Transverse colon (tissue), 4 donors: ENCODE measurements around the gene OR6B3. TPM values are rescaled to one million over a fixed set of nuclear protein-coding genes. Genes with fewer than 3 reads are reported as not detected.

ENCODE experiments used
- DNase-seq: peaks from one replicate; pipeline ENCODE4 v3.0.0-alpha.2; 2019
- H3K27ac ChIP-seq, 4 donors: fragments of 200-600 bp; sonication (generic); 2 replicates each; pipeline ENCODE4 v1.5.1; 2016 to 2018; ENCODE audit warnings: inconsistent platforms in 4 of 4
- H3K27me3 ChIP-seq: fragments of 200-600 bp; sonication (generic); 2 replicates; pipeline ENCODE4 v1.5.1; 2017; ENCODE audit warnings: inconsistent platforms
- H3K36me3 ChIP-seq, 4 donors: fragments of 200-600 bp; sonication (generic); 2 replicates each; pipeline ENCODE4 v1.5.1; 2017 to 2019; ENCODE audit warnings: inconsistent platforms in 4 of 4
- H3K4me1 ChIP-seq, 4 donors: fragments of 200-600 bp; sonication (generic); 2 replicates each; pipeline ENCODE4 v1.5.1; 2017 to 2020; ENCODE audit warnings: inconsistent platforms in 4 of 4
- H3K4me3 ChIP-seq, 4 donors: fragments of 200-600 bp; sonication (generic); 1 replicate in 1 of 4; 2 replicates in 3 of 4; pipeline versions ENCODE4 v1.5.1 to v1.6.1; 2017 to 2019; ENCODE audit warnings: inconsistent platforms in 4 of 4
- H3K9me3 ChIP-seq, 2 donors: fragments of 200-600 bp; sonication (generic); 2 replicates each; pipeline ENCODE4 v1.5.1; 2017 to 2019; ENCODE audit warnings: inconsistent platforms in 2 of 2
- EP300 ChIP-seq: sonication (generic); formaldehyde crosslinking; IDR thresholded peaks from one replicate; pipeline ENCODE4 v1.6.1; 2017; ENCODE audit warnings: antibody characterized with exemption, low read depth
- POLR2A ChIP-seq: fragments of 450-650 bp; IDR thresholded peaks from one replicate; pipeline ENCODE4 v1.6.1; 2016; ENCODE audit warnings: antibody characterized with exemption, mild to moderate bottlenecking, moderate library complexity
- POLR2AphosphoS5 ChIP-seq, 3 donors: sonication (generic); formaldehyde crosslinking; IDR thresholded peaks; one replicate each; pipeline ENCODE4 v1.6.1; 2016; ENCODE audit warnings: antibody characterized with exemption in 3 of 3
- WGBS, 2 donors: methylation state at CpG; one replicate each; pipeline ENCODE4 v1.1.5; 2018; ENCODE audit warnings: low coverage in 1 of 2; 5-methylcytosine and 5-hydroxymethylcytosine counted together
- in situ Hi-C, 4 donors: fragments of 200-750 bp; cut with MboI; loops; one replicate each; pipeline versions ENCODE4 v1.15.0 to v1.15.1; 2017; ENCODE audit warnings: low sequenced_read_pairs in 3 of 4, low pct_ligation_motif_present in 1 of 4, low pct_unique_long_range_greater_than_20kb in 1 of 4
- intact Hi-C: fragments of 100-400 bp; cut with DNase I; formaldehyde crosslinking; loops from one replicate; pipeline ENCODE4 v1.15.1; 2023; ENCODE audit warnings: low total_unique reads
- total RNA-seq, 4 donors: library from RNA; depleted of rRNA; stranded (reverse); fragments of >200 nt; gene quantifications; one replicate each; pipeline ENCODE4 v1.1.0, GENCODE V29; 2016
- TF ChIP-seq, protein P1 (sequence below), 5 experiments: fragments of 200-600 bp in 3 of 5; fragments of 450-650 bp in 2 of 5; sonication (generic) in 3 of 5; IDR thresholded peaks; 1 replicate in 2 of 5; 2 replicates in 3 of 5; pipeline ENCODE4 v1.5.1; 2016 to 2017; ENCODE audit warnings: antibody characterized with exemption in 5 of 5, inconsistent platforms in 3 of 5, mild to moderate bottlenecking in 2 of 5, moderate library complexity in 1 of 5

The OR6B3 gene
- total RNA-seq, 4 donors from 2014 or later = not detected

DNA sequence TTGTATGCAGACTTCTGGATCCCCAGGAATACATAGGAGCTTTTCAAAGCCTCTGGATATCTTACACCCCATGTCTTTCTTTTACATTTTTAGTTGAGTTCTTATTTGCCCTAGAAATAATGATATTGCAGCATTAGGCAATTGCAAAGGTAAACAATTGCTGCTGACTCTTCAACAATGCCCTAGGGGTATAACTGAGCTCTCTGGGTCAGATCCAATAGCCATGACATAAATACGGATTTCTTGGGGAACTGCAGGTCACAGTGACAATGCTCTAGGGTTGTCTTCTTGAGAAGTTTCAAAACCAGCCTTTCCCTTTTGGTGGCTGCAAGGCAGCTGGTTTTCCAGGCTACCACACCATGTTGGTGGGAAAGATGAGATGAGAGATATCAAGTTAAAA is 16.5 kb upstream of the OR6B3 start:
- Histone ChIP-seq H3K4me3 (no peak overlapping the region), H3K27me3 (peaks cover 18% of the 10 kb centered on the region), H3K4me1 (no peaks in the 10 kb centered on the region), H3K27ac (no peak overlapping the region), H3K36me3 (no peaks in the 10 kb centered on the region), H3K9me3 (no peaks in the 10 kb centered on the region)
- DNase-seq = no peak
- intact Hi-C loops = no loop called here
- in situ Hi-C loops = loop anchor here in 1 of 4 donors (10.0 kb wide), 1 partner anchor 65 kb away; the partner anchor contains the start of gene COPS9
- WGBS, 2 donors = 38 to 44% methylated on average over 1 of the region's 1 CpG
- TF ChIP-seq POLR2A = no peak
- TF ChIP-seq, protein P1, sequence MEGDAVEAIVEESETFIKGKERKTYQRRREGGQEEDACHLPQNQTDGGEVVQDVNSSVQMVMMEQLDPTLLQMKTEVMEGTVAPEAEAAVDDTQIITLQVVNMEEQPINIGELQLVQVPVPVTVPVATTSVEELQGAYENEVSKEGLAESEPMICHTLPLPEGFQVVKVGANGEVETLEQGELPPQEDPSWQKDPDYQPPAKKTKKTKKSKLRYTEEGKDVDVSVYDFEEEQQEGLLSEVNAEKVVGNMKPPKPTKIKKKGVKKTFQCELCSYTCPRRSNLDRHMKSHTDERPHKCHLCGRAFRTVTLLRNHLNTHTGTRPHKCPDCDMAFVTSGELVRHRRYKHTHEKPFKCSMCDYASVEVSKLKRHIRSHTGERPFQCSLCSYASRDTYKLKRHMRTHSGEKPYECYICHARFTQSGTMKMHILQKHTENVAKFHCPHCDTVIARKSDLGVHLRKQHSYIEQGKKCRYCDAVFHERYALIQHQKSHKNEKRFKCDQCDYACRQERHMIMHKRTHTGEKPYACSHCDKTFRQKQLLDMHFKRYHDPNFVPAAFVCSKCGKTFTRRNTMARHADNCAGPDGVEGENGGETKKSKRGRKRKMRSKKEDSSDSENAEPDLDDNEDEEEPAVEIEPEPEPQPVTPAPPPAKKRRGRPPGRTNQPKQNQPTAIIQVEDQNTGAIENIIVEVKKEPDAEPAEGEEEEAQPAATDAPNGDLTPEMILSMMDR (IDR thresholded peaks at IDR 0.05) = no peak
- no peak for TF ChIP-seq EP300
- TF ChIP-seq POLR2AphosphoS5 (IDR thresholded peaks at IDR 0.05) = no peak

DNA sequence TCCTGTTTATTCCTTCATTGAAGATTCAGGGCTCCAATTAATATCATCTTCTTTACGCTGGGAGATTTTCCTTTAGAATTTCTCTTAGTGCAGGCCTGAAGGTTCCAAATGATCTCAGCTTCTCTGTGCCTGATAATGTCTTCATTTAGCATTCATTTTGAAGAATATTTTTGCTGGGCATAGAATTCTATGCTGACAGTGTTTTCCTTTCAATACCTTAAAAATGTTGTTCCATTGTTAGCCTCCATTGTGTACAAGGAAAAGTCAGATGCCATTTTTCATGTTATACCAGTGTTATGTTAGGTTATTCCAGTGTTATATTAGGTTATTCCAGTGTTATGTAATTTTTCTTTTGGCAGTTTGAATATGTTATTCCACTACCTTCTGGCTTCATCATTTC is 14.9 kb upstream of the OR6B3 start:
- in situ Hi-C loops (loop anchor here in 1 of 4 donors (10.0 kb wide), 1 partner anchor 67 kb away; the partner anchor contains the start of gene COPS9), intact Hi-C loops (no loop called here)
- no peaks in the 10 kb centered on the region for H3K4me1 ChIP-seq
- 98 to 100% methylated on average over 1 of the region's 1 CpG for WGBS, 2 donors
- TF ChIP-seq, protein P1 (IDR thresholded peaks at IDR 0.05) = no peak
- no peak for TF ChIP-seq EP300
- TF ChIP-seq POLR2AphosphoS5 (IDR thresholded peaks at IDR 0.05) = no peak
- TF ChIP-seq POLR2A = no peak
- no peaks in the 10 kb centered on the region for H3K9me3 ChIP-seq
- no peak for DNase-seq
- peaks cover 14% of the 10 kb centered on the region for H3K27me3 ChIP-seq
- no peak overlapping the region for H3K4me3 ChIP-seq
- H3K27ac ChIP-seq = no peak overlapping the region
- H3K36me3 ChIP-seq = no peaks in the 10 kb centered on the region

DNA sequence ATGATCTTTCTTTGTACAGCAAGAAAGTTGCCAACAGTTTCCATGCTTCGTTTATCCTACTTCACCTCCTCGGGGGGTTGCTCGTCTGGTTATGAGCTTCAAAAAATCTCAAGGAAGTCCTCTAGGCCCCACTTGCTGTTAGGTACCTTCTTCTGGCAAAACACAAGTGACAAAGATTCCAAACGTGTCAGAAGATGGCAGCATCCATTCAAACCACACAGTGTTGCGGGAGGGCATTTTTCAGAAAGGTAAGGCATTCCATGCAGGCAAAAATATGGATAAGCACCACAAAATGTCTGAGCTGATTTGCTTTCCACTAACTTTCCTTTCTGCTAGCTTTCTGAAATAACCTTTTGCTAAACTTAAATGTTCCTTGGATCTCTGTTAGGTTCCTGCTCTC is 13.2 kb upstream of the OR6B3 start:
- Histone ChIP-seq H3K36me3 (no peaks in the 10 kb centered on the region), H3K4me1 (no peaks in the 10 kb centered on the region), H3K27me3 (peaks cover 20% of the 10 kb centered on the region), H3K4me3 (no peak overlapping the region), H3K27ac (no peak overlapping the region), H3K9me3 (no peaks in the 10 kb centered on the region)
- TF ChIP-seq, protein P1 (IDR thresholded peaks at IDR 0.05) = no peak
- no peak for TF ChIP-seq POLR2A
- TF ChIP-seq EP300 = no peak
- no peak for TF ChIP-seq POLR2AphosphoS5 (IDR thresholded peaks at IDR 0.05)
- 58 to 70% methylated on average over 2 to 5 of the region's 5 CpGs for WGBS, 2 donors
- intact Hi-C loops = no loop called here
- in situ Hi-C loops = loop anchor here in 1 of 4 donors (10.0 kb wide), 1 partner anchor 68 kb away; the partner anchor contains the start of gene COPS9
- DNase-seq = no peak

DNA sequence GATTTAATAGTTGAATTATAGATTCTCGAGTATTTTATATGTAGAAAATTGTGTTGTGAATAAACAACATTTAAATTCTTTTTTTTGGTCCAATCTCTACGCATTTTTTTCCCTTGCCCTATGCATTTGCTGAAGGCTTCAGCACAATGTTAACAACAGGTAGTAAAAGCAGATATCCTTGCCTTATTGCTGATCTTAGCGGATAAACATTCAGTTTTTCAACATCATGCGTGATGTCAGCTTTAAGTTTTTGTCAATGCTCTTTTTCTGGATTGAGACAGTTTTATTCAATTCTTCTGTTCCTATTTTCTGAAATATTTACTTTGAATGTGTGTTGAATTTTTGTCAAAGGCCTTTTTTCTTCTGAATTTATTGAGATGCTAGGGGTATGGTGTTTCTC is 11.6 kb upstream of the OR6B3 start:
- no peak for DNase-seq
- intact Hi-C loops = loop anchor here (5.0 kb wide), 1 partner anchor 77 kb away; the partner anchor contains the start of gene OTOS
- H3K36me3 ChIP-seq = no peaks in the 10 kb centered on the region
- in situ Hi-C loops = loop anchor here in 1 of 4 donors (10.0 kb wide), 1 partner anchor 70 kb away; the partner anchor contains the start of gene COPS9
- no peaks in the 10 kb centered on the region for H3K4me1 ChIP-seq
- WGBS, 2 donors = 82 to 84% methylated on average over 4 of the region's 4 CpGs
- no peak for TF ChIP-seq POLR2AphosphoS5 (IDR thresholded peaks at IDR 0.05)
- TF ChIP-seq, protein P1 (IDR thresholded peaks at IDR 0.05) = no peak
- H3K27ac ChIP-seq = no peak overlapping the region
- no peak overlapping the region for H3K4me3 ChIP-seq
- H3K27me3 ChIP-seq = peaks cover 18% of the 10 kb centered on the region
- H3K9me3 ChIP-seq = no peaks in the 10 kb centered on the region
